GM19043 (cell line): Measurements from ENCODE around the gene TENT4A.
"Not testable (repeated sequence)": the region's sequence is repeated elsewhere in the genome, so short reads cannot be mapped to it uniquely, and the experiment has no call there.

Source experiments
- ATAC-seq: cut with Tn5 transposase; IDR thresholded peaks from one replicate; pipeline ENCODE4 v1.9.1; 2021; ENCODE audit warnings: low read depth; ENCODE audit not compliant: unreplicated experiment

The TENT4A gene

DNA sequence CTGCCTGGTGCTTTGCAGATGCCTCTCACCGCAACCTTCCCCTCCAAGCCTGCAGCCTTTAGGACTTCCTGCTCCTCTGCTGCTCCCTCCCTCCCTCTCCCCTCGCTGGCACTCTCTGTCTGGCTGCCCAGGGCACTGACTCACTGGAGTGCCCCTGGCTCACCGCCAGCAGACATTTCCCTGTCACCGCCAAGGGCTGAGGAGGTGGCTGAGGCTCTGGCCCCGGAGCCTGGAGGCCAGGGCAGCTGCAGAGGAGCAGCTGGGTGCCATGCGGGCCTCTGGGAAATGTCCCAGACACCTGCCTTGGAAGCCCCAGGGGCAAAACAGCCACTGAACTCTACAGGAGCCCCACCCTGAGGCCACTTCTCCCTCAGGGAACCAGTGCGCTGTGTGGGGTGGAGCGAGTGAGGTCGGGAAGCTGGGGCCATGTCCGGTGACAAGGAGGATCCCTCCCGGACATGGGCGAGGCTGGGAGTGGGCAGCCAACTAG lies 53.4 kb downstream of the TENT4A start:
- no peak for ATAC-seq

DNA sequence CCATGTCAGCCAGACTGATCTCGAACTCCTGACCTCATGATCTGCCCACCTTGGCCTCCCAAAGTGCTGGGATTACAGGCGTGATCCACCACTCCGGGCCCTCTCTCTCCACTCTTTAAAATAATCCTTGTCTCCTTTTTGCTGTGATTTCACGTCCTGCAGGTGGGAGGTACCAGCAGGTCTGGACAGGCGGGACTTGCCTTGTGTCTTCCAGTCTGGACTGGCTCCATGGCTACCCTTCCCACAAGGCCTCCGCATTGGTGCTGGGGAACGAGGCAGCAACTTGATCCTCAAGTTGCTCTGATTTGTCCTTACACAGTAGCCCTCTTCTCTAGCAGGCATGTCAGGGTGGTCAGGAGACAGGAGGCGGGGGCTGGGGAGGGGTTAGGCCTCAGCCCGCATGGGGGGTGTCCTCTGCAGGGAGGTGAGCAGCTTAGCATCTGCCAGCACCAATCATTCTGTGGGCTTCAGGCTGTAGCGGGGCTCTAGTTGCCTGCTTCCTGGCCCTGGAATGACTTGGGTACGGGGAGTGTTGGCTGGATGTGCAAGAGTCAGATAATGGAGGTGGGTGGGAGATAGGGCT lies 54.3 kb downstream of the TENT4A start:
- ATAC-seq: no peak

DNA sequence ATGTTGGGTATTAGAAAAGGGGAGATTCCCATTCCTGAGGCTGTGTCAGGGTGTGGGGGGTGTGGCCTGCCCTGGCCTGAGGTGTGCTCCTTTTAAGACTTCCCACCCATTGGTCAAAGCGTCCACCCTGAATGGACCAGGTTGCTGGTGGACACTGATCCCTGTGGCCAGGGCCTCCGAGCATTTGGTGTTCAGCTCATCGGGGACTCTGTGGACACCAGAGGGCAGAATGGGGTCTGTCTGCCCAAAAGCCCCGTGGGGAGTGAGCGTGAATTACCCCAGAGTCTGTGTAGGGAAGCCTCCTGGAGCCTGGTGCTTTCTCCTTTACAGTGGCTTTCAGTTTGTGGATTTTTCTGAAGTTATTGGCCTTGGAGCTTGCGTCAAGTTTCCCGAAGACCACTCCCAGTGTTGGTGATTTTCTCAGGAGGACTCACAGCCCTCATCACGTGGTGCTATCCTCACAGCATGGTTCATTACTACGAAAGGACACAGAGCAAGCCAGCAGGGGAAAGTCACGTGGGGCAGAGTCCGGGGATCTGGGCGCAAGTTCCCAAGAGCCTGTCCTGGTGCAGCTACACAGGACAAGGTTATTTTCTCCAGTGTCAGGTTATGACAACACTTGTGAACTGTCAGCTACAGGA lies 55.5 kb downstream of the TENT4A start:
- no peak for ATAC-seq

DNA sequence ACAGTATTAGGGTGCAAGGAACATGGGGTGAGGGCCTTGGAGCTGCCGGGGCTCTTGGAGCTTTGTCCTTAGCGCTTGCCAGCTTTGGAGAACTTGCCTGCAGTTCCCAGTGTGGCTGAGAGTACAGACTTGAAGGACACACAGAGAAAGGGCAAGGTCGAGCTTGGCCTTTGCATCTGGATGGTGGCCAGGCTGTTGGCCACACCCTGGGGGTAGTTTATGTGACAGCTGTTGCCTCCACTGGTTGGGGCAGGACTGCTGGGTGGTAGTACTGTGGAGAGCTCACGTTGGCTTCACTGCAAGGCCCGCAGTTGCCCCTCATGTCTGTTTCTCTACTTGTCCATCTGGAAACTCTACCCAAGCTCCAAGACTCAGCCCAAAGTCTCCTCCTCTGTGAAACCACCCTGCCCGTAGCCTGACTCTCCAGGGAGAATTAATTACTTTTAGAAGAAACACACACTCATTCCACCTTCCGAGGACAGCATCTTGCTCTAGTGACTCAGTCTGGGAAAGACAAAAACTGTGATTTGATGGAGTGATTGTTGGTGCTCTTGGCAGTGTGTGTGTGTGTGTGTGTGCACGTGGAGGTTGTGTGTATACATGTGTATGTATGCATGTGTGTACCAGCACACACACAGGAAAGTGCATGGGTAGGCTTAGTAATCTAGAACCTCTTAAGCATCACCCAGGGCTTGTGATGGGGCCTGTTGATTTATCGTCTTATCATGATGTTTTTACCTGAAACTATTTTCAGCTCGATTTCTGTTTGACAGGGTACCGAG lies 57.8 kb downstream of the TENT4A start:
- ATAC-seq: no peak

DNA sequence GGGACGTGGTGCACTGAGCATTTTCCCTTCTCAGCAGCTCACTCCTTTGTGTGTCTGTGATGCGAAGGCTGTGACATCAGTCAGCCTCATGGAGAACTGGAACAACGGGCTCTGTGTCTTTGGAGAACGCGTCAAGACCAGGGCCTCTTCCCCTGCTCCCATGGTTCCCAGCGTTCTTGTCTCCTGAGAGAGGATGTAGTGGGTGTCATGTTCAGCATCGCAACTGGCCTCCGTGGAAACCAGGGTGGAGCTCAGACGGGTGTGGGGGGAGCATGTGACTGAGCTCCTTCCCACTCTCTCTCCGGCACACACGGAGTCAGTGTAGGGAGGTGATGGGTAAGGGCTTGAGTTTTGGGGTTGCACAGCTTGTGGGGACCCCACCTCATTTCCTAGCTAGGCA lies 59.7 kb downstream of the TENT4A start:
- no peak for ATAC-seq

DNA sequence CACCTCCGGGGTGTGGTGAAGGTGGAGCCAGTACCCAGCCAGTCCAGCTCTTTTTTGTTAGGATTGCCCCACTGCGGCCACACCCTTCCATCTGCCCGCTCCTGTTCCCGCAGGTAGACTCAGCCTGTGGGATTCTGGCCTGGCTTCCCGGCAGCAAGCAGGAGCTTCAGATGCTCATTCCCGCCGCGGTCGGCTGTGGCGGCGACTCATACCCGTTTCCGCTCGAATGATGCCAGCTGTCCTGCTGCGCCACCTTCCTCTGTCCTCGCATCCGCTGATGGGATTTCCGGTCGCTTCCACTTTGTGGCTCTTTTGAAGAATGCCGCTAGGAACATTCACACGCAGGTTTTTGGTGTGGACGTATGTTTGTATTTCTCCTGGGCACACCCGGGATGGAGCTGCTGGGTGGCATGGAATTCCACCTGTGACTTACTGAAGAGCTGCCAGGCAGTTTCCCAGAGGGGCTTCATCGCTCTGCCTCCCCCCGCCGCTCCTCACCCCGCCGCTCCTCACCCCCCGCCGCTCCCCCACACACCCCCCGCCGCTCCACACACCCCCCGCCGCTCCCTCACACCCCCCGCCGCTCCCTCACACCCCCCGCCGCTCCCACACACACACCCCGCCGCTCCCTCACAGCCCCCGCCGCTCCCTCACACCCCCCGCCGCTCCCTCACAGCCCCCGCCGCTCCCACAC lies 60.3 kb downstream of the TENT4A start:
- no peak for ATAC-seq

DNA sequence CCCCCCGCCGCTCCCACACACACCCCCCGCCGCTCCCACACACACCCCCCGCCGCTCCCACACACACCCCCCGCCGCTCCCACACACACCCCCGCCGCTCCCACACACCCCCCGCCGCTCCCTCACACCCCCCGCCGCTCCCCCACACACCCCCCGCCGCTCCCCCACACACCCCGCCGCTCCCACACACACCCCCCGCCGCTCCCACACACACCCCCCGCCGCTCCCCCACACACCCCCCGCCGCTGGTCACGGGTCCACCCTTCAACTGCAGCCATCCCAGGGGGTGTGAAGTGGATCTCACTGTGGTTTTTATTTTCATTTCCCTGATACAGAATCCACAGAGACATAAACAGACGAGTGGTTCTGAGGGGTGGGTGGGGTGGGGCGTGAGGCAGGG lies 61.0 kb downstream of the TENT4A start:
- not testable (repeated sequence) for ATAC-seq

DNA sequence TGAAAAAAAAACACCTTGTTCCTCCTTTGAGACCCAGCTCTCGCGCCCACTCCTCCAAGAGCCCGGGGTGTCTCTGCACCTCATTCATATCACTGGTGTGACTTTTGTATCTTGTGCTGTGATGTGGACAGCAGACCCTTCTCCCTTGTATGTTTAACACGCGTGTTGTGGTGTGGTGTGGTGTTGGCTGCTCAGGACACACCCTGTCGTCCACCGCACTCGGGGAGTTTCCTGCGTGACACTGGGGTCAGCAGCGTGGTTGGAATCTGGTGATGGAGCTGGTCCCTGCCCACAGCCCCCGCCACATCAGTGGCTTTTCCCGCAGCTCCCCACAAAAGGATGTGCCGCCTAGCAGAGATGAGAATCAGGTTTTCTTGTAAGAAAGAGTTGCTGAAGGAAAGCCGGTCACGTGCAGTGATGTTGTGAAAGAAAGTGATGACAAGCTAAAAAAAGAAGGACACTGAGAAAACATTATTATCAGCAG lies 61.5 kb downstream of the TENT4A start:
- no peak for ATAC-seq

DNA sequence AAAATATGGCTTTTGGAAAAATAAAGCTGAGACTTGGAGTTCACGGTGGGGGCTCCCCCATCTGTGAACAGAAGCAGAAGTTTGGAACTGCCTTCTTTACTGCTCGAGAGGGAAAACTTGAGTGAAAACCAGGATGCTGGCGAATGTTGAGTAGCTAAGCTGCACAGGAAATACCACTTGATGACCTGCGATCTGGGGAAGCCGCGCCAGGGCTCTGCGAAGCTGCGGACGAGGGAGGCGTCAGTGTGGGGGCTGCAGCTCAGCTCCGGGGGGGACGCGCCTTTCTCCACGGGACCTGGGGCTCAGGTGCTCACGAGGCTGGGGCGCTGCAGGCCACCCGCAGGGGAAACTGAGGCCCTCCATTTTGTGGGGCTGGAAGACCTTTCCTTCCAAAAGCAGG lies 62.3 kb downstream of the TENT4A start:
- no peak for ATAC-seq

DNA sequence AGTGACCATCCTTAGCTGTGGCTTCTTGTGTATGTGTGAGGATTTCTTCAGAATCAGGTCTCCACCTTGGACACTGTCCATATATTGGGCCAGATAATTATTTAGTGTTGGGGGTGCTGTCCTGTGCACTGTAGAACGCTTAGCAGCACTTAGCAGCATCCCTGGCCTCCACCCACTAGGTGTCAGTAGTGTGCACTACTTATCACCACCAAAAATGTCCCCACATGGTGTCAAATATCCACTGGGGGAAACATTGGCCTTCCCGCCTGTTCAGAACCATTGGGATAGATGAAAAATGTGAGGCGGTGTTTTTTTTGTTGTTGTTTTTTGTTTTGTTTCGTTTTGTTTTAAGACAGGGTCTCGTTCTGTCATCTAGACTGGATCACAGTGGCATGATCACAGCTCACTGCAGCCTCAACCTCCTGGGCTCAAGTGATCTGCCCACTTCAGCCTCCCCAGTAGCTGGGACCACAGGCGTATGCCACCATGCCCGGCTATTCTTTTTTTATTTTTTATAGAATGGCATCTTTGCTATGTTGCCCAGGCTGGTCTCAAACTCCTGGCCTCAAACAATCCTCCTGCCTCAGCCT lies 67.7 kb downstream of the TENT4A start:
- ATAC-seq: peak; percentile 75

DNA sequence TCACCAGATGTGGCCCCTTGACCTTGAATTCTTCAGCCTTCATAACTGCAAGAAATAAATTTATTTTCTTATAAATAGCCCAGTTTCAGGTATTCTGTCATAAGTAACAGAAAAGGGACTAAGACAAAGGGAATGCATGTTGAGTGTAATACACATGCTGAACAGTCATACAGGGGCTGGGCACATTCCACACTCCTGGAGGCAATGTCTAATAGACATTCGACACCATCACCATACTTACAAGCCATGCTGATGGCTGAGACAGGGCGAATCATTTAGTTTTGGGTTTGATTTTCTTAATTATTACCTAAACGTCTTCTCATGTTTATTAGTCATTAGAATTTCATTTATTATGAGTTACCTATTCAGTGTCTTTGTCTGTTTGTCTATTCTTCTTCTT lies 68.5 kb downstream of the TENT4A start:
- no peak for ATAC-seq

DNA sequence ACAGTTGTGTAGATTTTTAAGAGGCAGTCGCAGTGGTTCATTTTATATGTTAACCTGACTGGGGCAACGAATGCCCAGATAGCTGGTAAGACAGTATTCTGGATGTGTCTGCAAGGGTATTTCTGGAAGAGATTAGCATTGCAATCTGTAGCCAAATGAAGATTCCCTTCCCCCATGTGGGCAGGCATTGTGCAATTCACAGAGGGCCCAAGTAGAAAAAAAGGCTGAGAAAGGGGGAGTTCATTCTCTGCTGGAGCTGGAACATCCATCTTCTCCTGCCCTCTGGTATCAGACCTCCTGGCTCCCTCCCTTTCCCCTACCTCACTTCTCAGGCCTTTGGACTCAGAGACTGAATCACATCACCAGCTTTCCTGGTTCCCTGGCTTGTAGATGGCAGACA lies 70.6 kb downstream of the TENT4A start:
- no peak for ATAC-seq

DNA sequence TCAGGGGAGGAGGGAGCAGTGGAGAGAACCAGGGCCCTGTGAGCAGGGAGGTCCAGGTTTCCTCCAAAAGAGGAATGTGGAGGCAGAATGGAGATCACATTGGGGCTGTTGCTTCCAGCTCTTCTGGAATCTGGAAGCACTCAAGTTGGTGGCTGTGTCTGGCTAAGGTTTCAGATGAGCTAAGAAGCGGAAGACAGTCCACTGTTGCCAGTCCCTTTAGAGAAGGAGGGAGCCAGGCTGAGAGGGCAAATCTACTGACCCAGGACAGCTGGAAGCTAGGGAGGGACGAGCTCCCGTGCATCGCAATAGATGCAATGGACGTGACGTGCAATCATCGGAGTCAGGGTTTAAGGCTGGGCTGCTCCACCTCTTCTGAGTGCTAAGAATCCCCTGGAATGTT lies 71.2 kb downstream of the TENT4A start:
- ATAC-seq: no peak

DNA sequence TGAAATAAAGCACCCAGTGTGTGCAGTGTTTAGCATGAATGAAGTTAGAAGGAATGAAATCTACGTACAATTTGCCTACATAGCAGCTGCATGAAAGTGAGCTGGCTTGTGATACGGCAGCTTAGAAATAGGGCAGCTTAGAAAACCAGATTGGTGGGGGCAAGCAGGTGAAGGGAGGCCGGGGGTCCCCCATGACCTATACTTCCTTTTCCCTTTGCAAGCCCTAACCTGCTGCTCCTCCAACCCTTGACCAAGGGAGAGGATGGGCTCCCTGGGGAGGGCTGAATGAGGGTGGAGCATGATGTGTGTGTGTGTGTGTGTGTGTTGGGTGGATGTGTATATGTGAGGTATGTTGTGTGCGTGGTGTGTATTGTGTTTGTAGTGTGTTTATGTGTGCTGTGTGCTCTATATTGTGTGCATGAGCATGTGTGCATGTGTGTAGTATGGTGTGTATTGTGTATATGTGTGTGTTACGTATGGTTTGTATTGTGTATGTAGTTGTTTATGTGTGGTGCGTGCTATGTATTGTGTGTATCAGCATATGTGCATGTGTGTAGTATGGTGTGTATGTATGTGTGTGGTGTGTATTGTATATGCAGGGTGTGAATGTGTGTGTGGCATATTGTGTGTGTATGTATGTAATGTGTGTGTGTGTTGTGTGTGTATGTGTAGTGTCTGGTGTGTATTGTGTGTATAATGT lies 72.1 kb downstream of the TENT4A start:
- no peak for ATAC-seq

DNA sequence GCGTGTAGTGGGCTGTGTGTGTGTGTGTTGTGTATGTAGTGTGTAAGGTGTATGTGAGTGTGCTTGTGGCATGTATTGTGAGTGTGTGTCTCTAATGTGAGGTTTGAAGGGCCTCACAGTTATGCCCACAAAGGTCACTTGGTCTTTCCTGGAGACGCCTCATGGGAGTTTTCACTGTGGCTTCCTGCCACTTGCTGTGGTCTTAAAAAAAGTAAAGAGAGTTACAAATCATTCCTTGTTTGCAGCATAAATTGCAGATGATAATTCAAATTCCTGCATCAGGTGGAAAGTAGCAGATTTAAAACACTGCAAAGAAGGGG lies 72.6 kb downstream of the TENT4A start:
- no peak for ATAC-seq

DNA sequence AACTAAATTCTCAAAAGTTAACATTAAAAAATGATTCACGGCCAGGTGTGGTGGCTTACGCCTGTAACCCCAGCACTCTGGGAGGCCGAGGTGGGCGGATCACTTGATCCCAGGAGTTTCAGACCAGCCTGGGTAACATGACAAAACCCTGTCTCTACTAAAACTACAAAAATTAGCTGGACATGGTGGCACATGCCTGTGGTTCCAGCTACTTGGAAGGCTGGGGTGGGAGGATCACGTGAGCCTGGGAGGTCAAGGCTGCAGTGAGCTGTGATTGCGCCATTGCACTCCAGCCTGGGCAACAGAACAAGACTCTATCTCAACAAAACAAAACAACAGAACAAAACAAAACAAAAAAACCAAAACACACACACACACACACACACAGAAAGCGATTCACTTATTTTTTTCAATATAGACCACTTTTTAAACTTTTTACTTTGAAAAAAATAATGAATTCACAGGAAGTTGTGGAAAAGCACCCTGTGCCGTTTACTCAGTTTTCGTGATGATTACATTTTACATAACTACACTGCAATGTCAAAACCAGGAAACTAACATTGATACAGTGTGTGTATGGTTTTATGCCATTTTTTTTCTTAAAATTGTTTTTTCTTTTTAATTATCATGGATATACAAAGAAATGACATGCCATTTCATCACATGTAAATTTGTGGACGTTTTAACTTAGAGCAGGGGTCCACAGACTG lies 73.7 kb downstream of the TENT4A start:
- no peak for ATAC-seq

DNA sequence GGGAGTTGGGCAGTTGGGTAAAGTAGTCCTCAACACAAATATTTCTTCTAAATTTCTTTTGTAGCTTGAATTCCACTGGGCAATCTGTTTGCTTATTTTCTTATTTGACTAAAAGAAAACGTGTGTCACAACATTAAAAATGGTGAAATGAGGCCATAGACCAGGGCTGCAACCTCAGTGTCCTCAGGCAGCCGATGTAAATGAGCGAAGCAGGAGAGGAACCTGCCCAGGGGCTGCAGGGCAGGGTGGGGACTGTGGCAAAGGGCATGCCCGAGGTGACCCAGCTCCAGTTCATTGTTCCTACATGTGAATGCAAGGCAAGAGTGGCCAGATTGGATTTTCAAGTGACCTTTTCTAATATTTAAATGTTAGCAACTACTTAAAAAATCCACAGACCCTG lies 74.7 kb downstream of the TENT4A start:
- no peak for ATAC-seq

DNA sequence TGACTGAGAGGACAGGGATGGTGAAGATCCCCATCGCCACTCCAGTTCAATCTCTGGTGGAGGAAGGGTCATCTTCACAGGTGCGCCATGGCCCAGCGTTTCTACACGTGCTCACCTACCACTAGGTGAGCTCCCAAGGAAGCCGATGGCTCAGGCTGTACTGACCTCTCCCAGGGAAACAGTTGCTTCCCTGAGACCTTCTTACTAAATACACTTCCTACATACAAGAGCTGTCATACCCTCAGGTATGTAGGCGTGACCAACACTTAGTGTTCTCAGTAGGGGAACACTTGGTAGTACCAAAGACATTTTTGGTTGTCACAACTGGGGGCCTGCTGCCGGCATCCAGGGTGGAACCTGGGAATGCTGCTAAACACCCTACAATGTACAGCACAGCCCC lies 75.2 kb downstream of the TENT4A start:
- ATAC-seq: no peak

DNA sequence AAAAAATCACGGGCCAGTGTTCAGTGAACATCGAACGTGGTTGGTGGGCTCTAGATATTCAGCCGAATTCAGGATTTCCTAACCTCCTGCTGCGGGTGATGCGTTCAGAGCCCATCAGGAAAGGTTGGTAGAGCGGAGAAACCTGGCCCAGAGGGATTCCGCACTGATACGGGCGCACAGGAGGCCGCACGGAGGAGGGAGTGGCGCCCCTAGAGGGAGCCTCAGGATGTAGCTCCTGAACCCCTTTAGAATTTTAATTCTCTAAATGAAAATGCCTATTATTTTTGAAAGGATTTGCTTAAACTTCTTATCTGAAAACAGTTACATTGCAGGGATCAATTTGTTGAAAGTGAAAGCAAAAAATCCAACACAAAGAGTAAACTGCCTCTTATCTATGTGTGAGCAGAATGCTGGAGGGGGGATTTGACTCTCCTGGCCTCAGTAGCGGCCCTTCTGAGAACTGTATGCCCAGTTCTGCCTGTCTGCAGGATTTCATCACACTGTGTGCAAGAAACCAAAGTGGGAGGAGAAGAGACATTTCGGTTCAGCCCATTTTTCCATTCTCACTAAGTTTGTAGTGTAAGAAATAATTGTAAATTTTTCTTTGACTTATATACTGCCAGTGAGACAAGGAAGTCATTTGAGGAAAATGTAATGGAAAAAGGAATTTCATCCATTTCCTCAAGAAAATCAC lies 75.9 kb downstream of the TENT4A start:
- ATAC-seq: no peak
